ENCODE measurements around the gene PREX1. TPM values are rescaled to one million over a fixed set of nuclear protein-coding genes. Genes with fewer than 3 reads are reported as not detected.

PREX1 gene
- total RNA-seq, 4 donors from 2014 or later = 29.5 to 121 (median 40.9) TPM

DNA sequence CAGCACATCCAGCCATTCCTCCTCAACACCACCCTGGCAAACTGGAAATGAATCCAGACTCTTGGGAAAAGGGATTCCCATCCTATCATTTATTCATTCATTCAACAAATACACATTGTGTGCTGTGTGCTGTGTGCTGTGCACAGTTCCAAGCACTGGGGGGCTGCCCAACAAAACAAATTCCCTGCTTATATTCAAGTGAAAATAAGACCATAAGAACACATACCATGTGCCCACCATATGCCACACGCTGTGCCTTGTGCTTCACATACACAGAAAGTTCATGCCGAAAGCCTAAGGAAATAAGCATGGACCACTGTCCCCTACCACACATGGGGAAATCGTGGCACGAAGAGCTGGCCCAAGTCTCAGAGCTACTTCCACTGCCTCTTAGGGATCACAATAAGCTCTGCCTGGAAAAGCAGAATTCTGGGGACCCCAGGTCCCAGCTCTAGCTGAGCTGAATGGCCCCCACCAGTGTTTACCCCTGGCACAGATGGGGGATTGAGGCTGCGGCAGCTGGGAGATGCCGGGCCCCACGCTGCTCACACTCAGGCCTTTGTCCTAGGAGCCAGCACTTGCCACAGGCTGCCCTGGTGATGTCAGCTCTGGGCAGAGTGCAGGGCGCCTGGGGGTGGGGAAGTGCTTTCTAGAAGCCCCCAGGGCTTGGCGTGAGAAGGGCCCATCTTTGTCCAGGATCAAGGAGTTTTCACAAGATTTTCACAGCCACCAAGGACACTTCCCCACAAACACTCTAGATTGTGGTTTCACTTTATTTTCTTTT, 99.6 kb downstream of the PREX1 start:
- ATAC-seq (ENCODE audit: low FRiP score) = no peak
- TF ChIP-seq, protein P1, sequence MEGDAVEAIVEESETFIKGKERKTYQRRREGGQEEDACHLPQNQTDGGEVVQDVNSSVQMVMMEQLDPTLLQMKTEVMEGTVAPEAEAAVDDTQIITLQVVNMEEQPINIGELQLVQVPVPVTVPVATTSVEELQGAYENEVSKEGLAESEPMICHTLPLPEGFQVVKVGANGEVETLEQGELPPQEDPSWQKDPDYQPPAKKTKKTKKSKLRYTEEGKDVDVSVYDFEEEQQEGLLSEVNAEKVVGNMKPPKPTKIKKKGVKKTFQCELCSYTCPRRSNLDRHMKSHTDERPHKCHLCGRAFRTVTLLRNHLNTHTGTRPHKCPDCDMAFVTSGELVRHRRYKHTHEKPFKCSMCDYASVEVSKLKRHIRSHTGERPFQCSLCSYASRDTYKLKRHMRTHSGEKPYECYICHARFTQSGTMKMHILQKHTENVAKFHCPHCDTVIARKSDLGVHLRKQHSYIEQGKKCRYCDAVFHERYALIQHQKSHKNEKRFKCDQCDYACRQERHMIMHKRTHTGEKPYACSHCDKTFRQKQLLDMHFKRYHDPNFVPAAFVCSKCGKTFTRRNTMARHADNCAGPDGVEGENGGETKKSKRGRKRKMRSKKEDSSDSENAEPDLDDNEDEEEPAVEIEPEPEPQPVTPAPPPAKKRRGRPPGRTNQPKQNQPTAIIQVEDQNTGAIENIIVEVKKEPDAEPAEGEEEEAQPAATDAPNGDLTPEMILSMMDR (IDR thresholded peaks at IDR 0.05) = no peak
- DNase-seq (ENCODE audit: low spot score) = no peak

DNA sequence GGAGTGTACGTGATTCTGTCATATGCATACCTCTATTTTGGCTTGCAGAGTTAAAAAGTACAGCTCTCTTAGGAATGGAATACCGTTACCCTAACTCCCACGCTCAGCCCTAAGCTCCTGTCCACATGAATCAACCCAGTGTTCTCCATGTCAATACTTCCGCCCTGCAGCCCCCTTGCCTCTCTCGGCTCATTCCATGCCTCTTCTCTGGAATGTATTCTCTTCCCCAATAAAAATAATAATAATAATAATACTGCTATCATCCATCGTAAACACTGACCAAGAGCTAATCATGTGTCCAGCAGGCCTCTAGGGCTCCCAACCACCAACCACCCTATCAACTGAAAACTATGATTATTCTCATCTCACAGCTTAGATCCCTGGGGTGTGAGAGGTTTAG, 100.6 kb downstream of the PREX1 start:
- TF ChIP-seq, protein P1 (IDR thresholded peaks at IDR 0.05) = no peak
- no peak for ATAC-seq (ENCODE audit: low FRiP score)
- DNase-seq (ENCODE audit: low spot score) = no peak

DNA sequence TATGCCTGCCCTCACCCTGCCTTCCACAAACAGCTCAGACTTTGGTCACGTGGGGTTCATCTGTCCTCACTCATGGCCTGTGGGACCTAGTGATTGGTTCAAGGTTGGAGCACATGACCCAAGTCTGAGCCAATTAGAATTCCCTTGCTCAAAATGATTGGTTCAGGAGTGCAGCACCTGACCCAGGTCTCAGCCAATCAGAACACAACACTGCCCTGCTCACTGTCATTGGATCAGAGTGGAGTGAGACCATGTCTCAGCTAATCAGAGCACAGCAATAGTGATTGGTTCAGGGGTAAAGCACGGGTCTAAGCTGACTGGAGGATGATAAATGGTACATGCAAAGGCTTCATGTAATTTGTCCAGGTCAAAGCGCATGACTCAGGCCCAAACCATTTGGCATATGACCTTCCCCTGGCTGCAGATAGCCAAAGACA, 102.2 kb downstream of the PREX1 start:
- no peak for DNase-seq (ENCODE audit: low spot score)
- TF ChIP-seq, protein P1 (IDR thresholded peaks at IDR 0.05) = no peak
- ATAC-seq (ENCODE audit: low FRiP score) = peak; percentile 23

DNA sequence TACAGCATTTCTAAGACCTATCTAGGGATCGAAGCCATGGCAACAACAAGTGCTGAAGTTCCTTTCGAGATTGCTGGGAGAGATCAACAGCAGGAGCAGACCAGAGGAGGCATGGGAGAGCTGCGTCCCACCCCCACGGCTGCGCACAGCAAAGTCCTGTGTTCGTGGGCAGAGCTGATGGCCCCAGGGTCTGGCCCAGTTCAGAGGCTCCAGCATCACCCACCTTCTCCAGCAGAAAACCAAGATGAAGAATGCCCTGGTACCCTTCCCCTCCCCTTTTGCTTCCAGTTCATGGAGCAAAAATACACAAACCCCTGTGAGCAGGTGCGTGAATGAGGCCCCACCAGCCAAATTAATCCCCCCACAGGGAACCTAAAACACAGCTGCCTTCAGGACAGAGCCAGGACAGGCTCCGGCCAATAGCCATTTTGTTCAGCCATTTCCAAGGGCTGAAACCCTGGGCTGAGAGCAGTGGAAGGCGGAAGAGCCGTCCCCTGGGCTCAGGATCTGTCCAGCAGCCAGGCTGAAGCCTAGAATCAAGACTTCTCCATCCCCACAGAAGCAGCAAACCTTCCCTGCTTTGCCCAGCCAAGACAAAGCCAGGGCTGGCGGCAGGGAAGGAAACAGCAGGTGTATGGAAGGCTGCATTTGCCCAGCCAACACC, 102.8 kb downstream of the PREX1 start:
- ATAC-seq (ENCODE audit: low FRiP score) (no peak), DNase-seq (ENCODE audit: low spot score) (no peak)

DNA sequence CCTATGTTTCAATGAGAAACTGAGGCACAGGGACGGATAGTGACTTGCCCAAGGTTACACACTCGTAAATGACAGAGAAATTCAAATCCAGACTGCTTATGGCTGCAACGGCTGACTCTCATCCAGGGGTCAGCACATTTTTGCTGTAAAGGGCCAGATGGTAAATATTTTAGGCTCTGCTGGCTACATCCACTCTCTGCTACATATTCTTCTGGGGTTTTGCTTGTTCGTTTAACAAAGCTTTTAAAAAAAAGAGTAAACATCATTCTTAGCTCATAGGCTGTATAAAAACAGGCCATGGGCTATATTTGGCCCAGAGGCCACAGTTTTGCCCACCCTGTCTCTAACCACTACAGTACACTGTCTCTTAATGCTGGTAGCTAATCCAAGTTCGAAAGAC, 103.4 kb downstream of the PREX1 start:
- DNase-seq (ENCODE audit: low spot score) (no peak), ATAC-seq (ENCODE audit: low FRiP score) (no peak)
- TF ChIP-seq, protein P1 (IDR thresholded peaks at IDR 0.05) = no peak

More for the DNA sequence above, 102.8 kb downstream of the PREX1 start:
- TF ChIP-seq, protein P1 (IDR thresholded peaks at IDR 0.05) = no peak

DNA sequence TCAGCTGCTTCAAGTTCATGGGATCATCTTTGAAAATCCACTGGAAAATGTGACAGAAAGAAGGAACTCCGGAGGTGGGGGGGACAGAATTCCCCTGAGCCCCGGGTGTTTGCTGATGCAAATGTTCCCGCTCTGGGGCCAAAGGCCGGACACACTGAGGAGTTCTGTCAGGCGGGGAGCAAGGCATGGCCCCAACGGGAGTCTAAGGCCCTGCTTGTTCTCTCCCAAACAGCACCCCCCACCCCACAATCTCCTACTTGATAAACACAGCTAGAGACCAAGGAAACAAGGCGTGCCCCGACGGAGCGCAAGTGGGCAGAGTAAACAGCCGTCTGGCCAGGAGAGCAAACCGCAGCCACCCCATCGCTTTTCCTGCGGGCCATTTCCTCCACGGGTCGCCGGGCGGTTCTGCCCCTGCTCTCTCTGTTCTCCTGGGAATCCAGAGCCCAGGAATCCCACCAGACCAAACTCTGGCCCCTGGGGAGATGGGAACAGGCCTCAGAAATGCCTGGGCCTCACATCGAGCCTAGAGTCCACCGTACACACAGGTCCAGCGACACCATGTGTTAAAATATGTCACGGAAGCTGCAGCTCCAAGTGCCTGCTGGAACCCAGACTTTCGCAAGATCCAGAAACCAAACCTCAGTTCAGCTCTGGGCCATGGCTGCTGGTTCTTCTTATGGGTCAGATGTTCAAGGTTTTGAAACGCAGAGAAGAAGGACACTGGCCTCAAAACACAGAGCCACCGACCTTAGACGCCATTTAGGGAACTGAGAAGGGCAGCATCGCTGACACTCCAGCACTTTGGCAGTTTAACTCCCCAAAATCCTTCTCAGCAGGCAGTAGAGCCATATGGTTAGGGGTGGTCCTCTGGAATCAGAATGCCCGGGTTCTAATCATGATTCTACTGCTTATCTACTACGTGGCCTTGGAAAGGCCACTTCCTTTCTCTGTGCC, 104.2 kb downstream of the PREX1 start:
- no peak for ATAC-seq (ENCODE audit: low FRiP score)
- DNase-seq (ENCODE audit: low spot score) = no peak
- TF ChIP-seq, protein P1 (IDR thresholded peaks at IDR 0.05) = no peak
